A549 (cell line): ENCODE measurements around the gene TRAPPC11. TPM values are rescaled to one million over a fixed set of nuclear protein-coding genes. Genes with fewer than 3 reads are reported as not detected.
A peak's percentile ranks its signal among the peaks of the same experiment; 100 is the strongest.

Source experiments
- ATAC-seq, 2 experiments: fragments of 200-7000 bp in 1 of 2; fragments of >200 bp in 1 of 2; cut with Nextera tagmentation in 1 of 2; cut with Tn5 transposase in 1 of 2; 3 replicates each; pipeline versions ENCODE4 v1.8.0 to v1.9.1; 2018 to 2020; ENCODE audit warnings: mild to moderate bottlenecking in 1 of 2, moderate library complexity in 1 of 2
- CTCF ChIA-PET: fragments of 300-600 bp; sonication (Branson Sonifier 250); formaldehyde crosslinking; extraction: SDS; loops from one replicate; lab custom pipeline; 2021; ENCODE audit warnings: antibody characterized with exemption, inconsistent platforms; lab: Yijun Ruan, JAX
- POLR2A ChIA-PET: fragments of 350-600 bp; formaldehyde crosslinking; extraction: SDS; loops from one replicate; lab custom pipeline; 2021; ENCODE audit warnings: antibody characterized with exemption, inconsistent platforms; lab: Yijun Ruan, JAX
- DNase-seq, 2 experiments: peaks; one replicate each; pipeline versions ENCODE4 v3.0.0 to v3.0.0-alpha.2; 2011 to 2016; ENCODE audit warnings: low read depth in 1 of 2, low spot score in 1 of 2
- FAIRE-seq: peaks from 2 replicates; lab custom pipeline; 2011; peaks lifted over from hg19 to GRCh38; lab: Jason Lieb, UNC
- H3K27ac ChIP-seq, 2 experiments: fragments of >200 bp; sonication (Bioruptor Twin); formaldehyde crosslinking; 3 replicates each; pipeline ENCODE4 v1.5.1; 2016 to 2017
- H3K4me1 ChIP-seq: fragments of >200 bp; sonication (Bioruptor Twin); formaldehyde crosslinking; 3 replicates; pipeline ENCODE4 v1.6.1; 2016
- H3K4me2 ChIP-seq: fragments of >200 bp; sonication (Bioruptor Twin); formaldehyde crosslinking; 3 replicates; pipeline ENCODE4 v1.6.1; 2016
- H3K4me3 ChIP-seq: fragments of >200 bp; sonication (Bioruptor Twin); formaldehyde crosslinking; 3 replicates; pipeline ENCODE4 v1.5.1; 2016
- H3K9me3 ChIP-seq: fragments of >200 bp; sonication (Bioruptor Twin); formaldehyde crosslinking; 3 replicates; pipeline ENCODE4 v1.6.1; 2016
- BHLHE40 ChIP-seq: IDR thresholded peaks from 2 replicates; pipeline ENCODE4 v1.6.1; 2012; ENCODE audit warnings: low read depth, low read length, inconsistent platforms
- CBX8 ChIP-seq: fragments of 200-600 bp; sonication (generic); IDR thresholded peaks from 2 replicates; pipeline ENCODE4 v1.6.1; 2016
- CHD4 ChIP-seq: fragments of 200-600 bp; sonication (generic); IDR thresholded peaks from 2 replicates; pipeline ENCODE4 v1.6.1; 2016; ENCODE audit warnings: antibody characterized with exemption, mild to moderate bottlenecking, borderline replicate concordance
- CTCF ChIP-seq: fragments of >200 bp; sonication (Bioruptor Twin); formaldehyde crosslinking; IDR thresholded peaks from 3 replicates; pipeline ENCODE4 v1.5.1; 2016
- EHMT2 ChIP-seq: fragments of 200-600 bp; sonication (generic); IDR thresholded peaks from 2 replicates; pipeline ENCODE4 v1.6.1; 2016; ENCODE audit warnings: antibody characterized with exemption, low read depth, mild to moderate bottlenecking, moderate library complexity
- EP300 ChIP-seq, 2 experiments: fragments of >200 bp; sonication (Bioruptor Twin); formaldehyde crosslinking; IDR thresholded peaks; 2 replicates in 1 of 2; 3 replicates in 1 of 2; pipeline ENCODE4 v1.6.1; 2016 to 2017
- ESRRA ChIP-seq: fragments of 150-350 bp; IDR thresholded peaks from 2 replicates; pipeline ENCODE4 v1.6.1; 2014; ENCODE audit warnings: mild to moderate bottlenecking, low read length, borderline replicate concordance
- GATA3 ChIP-seq: IDR thresholded peaks from 2 replicates; pipeline ENCODE4 v1.6.1; 2012; ENCODE audit warnings: borderline replicate concordance
- HDAC2 ChIP-seq: fragments of 200-600 bp; sonication (generic); IDR thresholded peaks from 2 replicates; pipeline ENCODE4 v1.6.1; 2016
- HEYL ChIP-seq: fragments of 250-450 bp; sonication (Bioruptor Pico); IDR thresholded peaks from 2 replicates; pipeline ENCODE4 v1.8.0; 2021; ENCODE audit warnings: mild to moderate bottlenecking, moderate library complexity
- HOXB5 ChIP-seq: fragments of 250-450 bp; sonication (Bioruptor Pico); IDR thresholded peaks from 2 replicates; pipeline ENCODE4 v1.5.0; 2020; ENCODE audit warnings: mild to moderate bottlenecking, moderate library complexity
- JUNB ChIP-seq: fragments of >200 bp; sonication (Bioruptor Twin); formaldehyde crosslinking; IDR thresholded peaks from 2 replicates; pipeline ENCODE4 v1.6.1; 2016
- MAFK ChIP-seq: fragments of 450-650 bp; IDR thresholded peaks from 2 replicates; pipeline ENCODE4 v1.6.1; 2014; ENCODE audit not compliant: partially characterized antibody
- MAX ChIP-seq: IDR thresholded peaks from 2 replicates; pipeline ENCODE4 v1.6.1; 2012
- MAZ ChIP-seq: fragments of 150-350 bp; IDR thresholded peaks from 2 replicates; pipeline ENCODE4 v1.6.1; 2014; ENCODE audit warnings: antibody characterized with exemption, low read depth, low read length, borderline replicate concordance
- MYC ChIP-seq: IDR thresholded peaks from 2 replicates; pipeline ENCODE4 v1.6.1; 2012; ENCODE audit warnings: mild to moderate bottlenecking, inconsistent platforms, low read length, improper control_type of control experiment, borderline replicate concordance
- NPAS2 ChIP-seq: fragments of 250-450 bp; sonication (Bioruptor Pico); IDR thresholded peaks from 2 replicates; pipeline ENCODE4 v1.8.0; 2022; ENCODE audit warnings: mild to moderate bottlenecking, moderate library complexity, borderline replicate concordance
- PBX3 ChIP-seq: IDR thresholded peaks from 2 replicates; pipeline ENCODE4 v1.6.1; 2012
- POLR2AphosphoS2 ChIP-seq: conservative IDR thresholded peaks from 2 replicates; pipeline ENCODE4 v1.6.1; 2012; ENCODE audit warnings: low read length, improper control_type of control experiment, inconsistent platforms
- RAD21 ChIP-seq, 2 experiments: fragments of >200 bp in 1 of 2; sonication (Bioruptor Twin) in 1 of 2; formaldehyde crosslinking in 1 of 2; IDR thresholded peaks in 1 of 2; conservative IDR thresholded peaks in 1 of 2; 2 replicates in 1 of 2; 3 replicates in 1 of 2; pipeline ENCODE4 v1.6.1; 2012 to 2018; ENCODE audit warnings: inconsistent platforms in 1 of 2
- RARB ChIP-seq: fragments of 250-450 bp; sonication (Bioruptor Pico); IDR thresholded peaks from 2 replicates; pipeline ENCODE4 v1.8.0; 2021; ENCODE audit warnings: mild to moderate bottlenecking, moderate library complexity
- SMC3 ChIP-seq: fragments of >200 bp; sonication (Bioruptor Twin); formaldehyde crosslinking; IDR thresholded peaks from 3 replicates; pipeline ENCODE4 v1.6.1; 2018; ENCODE audit warnings: inconsistent platforms
- SREBF2 ChIP-seq: fragments of 450-650 bp; IDR thresholded peaks from 2 replicates; pipeline ENCODE4 v1.6.1; 2014; ENCODE audit warnings: mild to moderate bottlenecking, moderate library complexity
- TP53 ChIP-seq: fragments of 250-450 bp; sonication (Bioruptor Pico); IDR thresholded peaks from 2 replicates; pipeline ENCODE4 v1.5.0; 2021; ENCODE audit warnings: mild to moderate bottlenecking, moderate library complexity
- ZFP36 ChIP-seq: fragments of 450-650 bp; IDR thresholded peaks from 2 replicates; pipeline ENCODE4 v1.6.1; 2014; ENCODE audit warnings: borderline replicate concordance; ENCODE audit not compliant: partially characterized antibody
- ZSCAN20 ChIP-seq: fragments of 250-450 bp; sonication (Bioruptor Pico); IDR thresholded peaks from 2 replicates; pipeline ENCODE4 v1.8.0; 2022; ENCODE audit warnings: mild to moderate bottlenecking, moderate library complexity
- WGBS: methylation state at CpG from one replicate; pipeline ENCODE4 v1.1.6; 2017; ENCODE audit errors: missing lambda C conversion rate; 5-methylcytosine and 5-hydroxymethylcytosine counted together
- polyA plus RNA-seq, 4 experiments: library from polyadenylated mRNA; depleted of rRNA in 3 of 4; stranded (reverse); fragments of >200 nt; fragmentation: RNase III in 1 of 4; extraction: RNeasy Plus Mini Kit Qiagen cat#74134 plus additional on column Dnase treatment in 1 of 4; gene quantifications; 2 replicates in 3 of 4; 3 replicates in 1 of 4; pipeline ENCODE4 v1.2.3, GENCODE V29; 2011 to 2017

Gene TRAPPC11
- polyA plus RNA-seq, 2 of the 4 experiments (the other 2 are of a cell fraction), result 10.8 to 39.8 TPM

DNA sequence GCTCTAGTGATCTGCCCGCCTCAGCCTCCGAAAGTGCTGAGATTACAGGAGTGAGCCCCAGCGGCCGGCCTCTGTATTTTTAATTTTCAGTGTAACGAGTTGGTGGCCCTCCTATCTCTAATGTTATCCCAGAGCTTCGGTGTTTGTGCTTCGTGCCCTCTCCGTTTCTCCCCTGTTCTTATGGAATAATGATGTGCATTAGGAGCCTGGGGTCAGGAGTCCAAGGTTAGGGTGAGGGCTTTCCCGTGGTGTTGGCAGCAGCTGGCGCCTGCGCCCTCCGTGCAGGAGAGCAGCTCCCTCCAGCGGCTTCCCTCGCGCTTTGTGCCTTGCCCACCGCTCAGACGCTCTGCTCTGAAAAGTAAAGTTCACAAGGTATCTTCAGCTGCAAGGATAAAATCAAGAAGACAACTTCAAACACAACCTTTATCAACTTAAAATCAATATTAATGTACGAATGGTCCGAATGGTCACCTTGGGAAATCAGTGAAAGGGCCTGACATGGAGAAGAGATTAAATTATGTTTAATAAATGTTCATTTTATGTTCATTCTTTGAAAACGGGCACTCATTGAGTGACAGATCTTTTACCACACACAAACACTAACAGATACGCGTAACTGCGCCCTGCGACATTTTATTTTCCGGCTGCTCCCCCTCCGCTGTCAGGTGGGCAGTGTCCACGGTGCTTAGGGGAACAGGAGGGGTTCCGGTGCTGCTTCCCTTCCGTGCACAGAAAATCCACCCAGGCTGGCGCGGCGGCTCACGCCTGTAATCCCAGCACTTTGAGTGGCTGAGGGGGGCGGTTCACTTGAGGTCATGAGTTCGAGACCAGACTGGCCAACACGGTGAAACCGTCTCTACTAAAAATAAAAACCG lies 62.4 kb downstream of the TRAPPC11 start:
- H3K4me3 ChIP-seq, result peak overlapping the region; percentile 47
- peak overlapping the region; percentile 85 for H3K4me2 ChIP-seq
- ChIA-PET POLR2A (interaction anchor here (0.6 to 1.0 kb wide), 3 partner anchors 9 to 62 kb away, joined by 3 to 8 read pairs (median 4); partner anchors contain the start of genes RWDD4 and TRAPPC11), CTCF (interaction anchor here (0.7 to 1.4 kb wide), 5 partner anchors 12 to 68 kb away, joined by 3 to 4 read pairs (median 3); no protein-coding TSS in a partner anchor)
- ATAC-seq (peak; percentile 92 to 95), DNase-seq (peak; percentile 60 to 89), FAIRE-seq (no peak)
- peak overlapping the region; percentile 51 to 86 for H3K27ac ChIP-seq
- H3K9me3 ChIP-seq, result no peaks in the 10 kb centered on the region
- TF ChIP-seq MAZ (no peak), EHMT2 (no peak), EP300 (IDR thresholded peaks at IDR 0.05) (no peak), RARB (CRISPR knock-in tag) (0 out of 2 replicates have a peak, but pooled peaks have one; percentile 63), RAD21 (conservative IDR thresholded peaks at IDR 0.05 in 1 of 2, IDR thresholded peaks at IDR 0.05 in 1 of 2) (peak; percentile 32 to 35; a peak in 3 of 5 replicates), CTCF (peak; percentile 51), CHD4 (0 out of 2 replicates have a peak, but pooled peaks have one; percentile 1), ESRRA (peak; percentile 88), MAX (peak; percentile 20; the same call in 1 of the 2 replicates), PBX3 (no peak), TP53 (CRISPR knock-in tag) (no peak), MAFK (peak; percentile 3), GATA3 (no peak)
- WGBS, result 2% methylated on average over 24 of the region's 38 CpGs
- H3K4me1 ChIP-seq, result no peaks in the 10 kb centered on the region

DNA sequence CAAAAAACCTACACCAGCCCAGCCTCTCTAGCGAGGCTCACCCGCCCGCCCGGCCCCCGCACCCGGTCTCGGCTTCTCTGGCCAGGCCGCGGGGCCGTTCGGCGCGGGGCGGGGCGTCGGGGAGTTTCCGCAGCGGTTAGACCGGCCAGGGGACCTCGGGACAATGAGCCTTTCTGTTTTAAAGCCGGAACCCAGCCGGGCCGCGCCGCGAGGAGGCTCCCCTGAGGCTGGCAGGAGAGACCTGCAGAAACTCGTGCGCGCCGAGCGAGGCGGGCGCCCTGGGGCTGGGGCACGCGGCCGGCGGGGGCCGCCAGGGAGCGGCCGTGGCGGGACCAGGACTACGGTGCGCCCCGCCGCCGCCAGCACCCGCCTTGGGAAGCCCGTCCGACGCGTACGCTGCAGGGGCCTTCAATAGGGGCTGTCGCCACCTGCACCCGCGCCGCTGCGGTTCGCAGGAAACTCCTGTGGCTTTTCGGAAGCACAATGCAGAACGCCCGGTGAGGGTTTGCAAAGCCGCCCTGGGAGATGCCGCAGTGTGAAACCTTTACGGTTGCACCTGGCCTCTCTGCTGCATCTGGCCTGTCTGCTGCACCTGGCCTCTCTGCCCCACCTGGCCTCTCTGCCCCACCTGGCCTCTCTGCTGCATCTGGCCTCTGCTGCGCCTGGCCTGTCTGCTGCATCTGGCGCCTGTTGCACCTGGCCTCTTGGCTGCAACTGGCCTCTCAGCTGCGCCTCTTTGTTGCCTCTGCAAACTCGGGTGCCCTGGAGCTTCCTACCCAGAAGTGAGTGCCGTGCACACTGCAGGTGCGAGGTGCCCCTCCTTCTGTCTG lies 63.9 kb downstream of the TRAPPC11 start:
- DNase-seq, result peak in 1 of 2 experiments; percentile 20
- Histone ChIP-seq H3K4me2 (peak overlapping the region; percentile 85), H3K4me3 (peak overlapping the region; percentile 47), H3K4me1 (no peaks in the 10 kb centered on the region), H3K9me3 (no peaks in the 10 kb centered on the region), H3K27ac (peak overlapping the region; percentile 51 to 86)
- no peak for FAIRE-seq
- peak; percentile 39 to 51; a peak in 5 of 6 replicates for ATAC-seq
- WGBS, result 69% methylated on average over 12 of the region's 70 CpGs
- TF ChIP-seq HDAC2, result no peak
- no peak for TF ChIP-seq JUNB
- TF ChIP-seq CBX8, result no peak
- TF ChIP-seq NPAS2 (CRISPR knock-in tag), result no peak
- no peak for TF ChIP-seq MAFK
- no peak for TF ChIP-seq POLR2AphosphoS2
- no peak for TF ChIP-seq CHD4
- no peak for TF ChIP-seq MYC
- TF ChIP-seq ZFP36, result no peak
- no peak for TF ChIP-seq BHLHE40
- TF ChIP-seq HEYL (CRISPR knock-in tag), result no peak
- TF ChIP-seq HOXB5 (CRISPR knock-in tag), result no peak
- TF ChIP-seq ZSCAN20 (CRISPR knock-in tag), result no peak
- TF ChIP-seq MAZ, result no peak
- no peak for TF ChIP-seq SMC3
- no peak for TF ChIP-seq SREBF2
- ChIA-PET CTCF (no interaction called here), POLR2A (no interaction called here)
